Gastrocnemius medialis (tissue), 4 donors: ENCODE data around the gene C1QTNF8. TPM values are rescaled to one million over a fixed set of nuclear protein-coding genes. Genes with fewer than 3 reads are reported as not detected.

Source experiments
- ATAC-seq, 2 donors: fragments of 150-250 bp; one replicate each; pipeline ENCODE4 v1.9.1; 2016
- DNase-seq, 2 donors: peaks; one replicate each; pipeline ENCODE4 v3.0.0-alpha.2; 2019
- H3K27ac ChIP-seq, 4 donors: fragments of 200-600 bp; sonication (generic); 1 replicate in 1 of 4; 2 replicates in 3 of 4; pipeline ENCODE4 v1.5.1; 2016 to 2018; ENCODE audit warnings: mild to moderate bottlenecking in 2 of 4, moderate library complexity in 1 of 4
- H3K27me3 ChIP-seq, 3 donors: fragments of 200-600 bp; sonication (generic) in 2 of 3; 1 replicate in 1 of 3; 2 replicates in 2 of 3; pipeline versions ENCODE4 v1.5.1 to v1.6.0; 2016 to 2019; ENCODE audit warnings: mild to moderate bottlenecking in 1 of 3, moderate library complexity in 1 of 3
- H3K36me3 ChIP-seq, 2 donors: fragments of 200-600 bp; sonication (generic) in 1 of 2; one replicate each; pipeline ENCODE4 v1.5.1; 2017 to 2018
- H3K4me1 ChIP-seq, 2 donors: fragments of 200-600 bp; sonication (generic) in 1 of 2; one replicate each; pipeline ENCODE4 v1.5.1; 2016 to 2017; ENCODE audit warnings: mild to moderate bottlenecking in 2 of 2
- H3K4me3 ChIP-seq, 4 donors: fragments of 200-600 bp; sonication (generic) in 3 of 4; 1 replicate in 1 of 4; 2 replicates in 3 of 4; pipeline ENCODE4 v1.5.1; 2016 to 2019; ENCODE audit warnings: mild to moderate bottlenecking in 2 of 4
- H3K9me3 ChIP-seq, 3 donors: fragments of 200-600 bp; sonication (generic) in 2 of 3; 1 replicate in 1 of 3; 2 replicates in 2 of 3; pipeline ENCODE4 v1.5.1; 2016 to 2019
- CTCF ChIP-seq, 5 experiments: fragments of 450-650 bp in 3 of 5; fragments of 200-600 bp in 2 of 5; sonication (generic) in 2 of 5; IDR thresholded peaks in 4 of 5; conservative IDR thresholded peaks in 1 of 5; 1 replicate in 4 of 5; 2 replicates in 1 of 5; pipeline ENCODE4 v1.5.1; 2016 to 2019; ENCODE audit warnings: antibody characterized with exemption in 5 of 5, mild to moderate bottlenecking in 3 of 5, moderate library complexity in 3 of 5
- POLR2A ChIP-seq, 2 donors: fragments of 450-650 bp; IDR thresholded peaks; one replicate each; pipeline ENCODE4 v1.6.1; 2017; ENCODE audit warnings: antibody characterized with exemption in 2 of 2, mild to moderate bottlenecking in 2 of 2, moderate library complexity in 2 of 2
- in situ Hi-C, 4 donors: fragments of 200-750 bp; cut with MboI; loops; one replicate each; pipeline versions ENCODE4 v1.15.0 to v1.8.0; 2017; ENCODE audit warnings: low sequenced_read_pairs in 4 of 4
- intact Hi-C: fragments of 100-400 bp; cut with DNase I; formaldehyde crosslinking; loops from one replicate; pipeline ENCODE4 v1.15.1; 2023; ENCODE audit warnings: low total_unique reads
- total RNA-seq, 4 donors: library from RNA; depleted of rRNA; stranded (reverse); fragments of >200 nt; gene quantifications; one replicate each; pipeline versions ENCODE4 v1.1.0 to v1.2.3, GENCODE V29; 2016

The C1QTNF8 gene
- total RNA-seq, 4 donors from 2014 or later = not detected

GRCh38 chr16:1098266-1098991 lies 2.4 kb upstream of the C1QTNF8 start:
- H3K27me3 ChIP-seq = peaks cover 0 to 6% (median 5%) of the 10 kb centered on the region in 3 donors
- intact Hi-C loops (no loop called here), in situ Hi-C loops (no loop called here)
- H3K4me1 ChIP-seq = peaks cover 22 to 26% of the 10 kb centered on the region in 2 donors
- H3K36me3 ChIP-seq = no peaks in the 10 kb centered on the region
- peak overlapping the region; percentile 84 to 93 (median 88) for H3K27ac ChIP-seq
- H3K9me3 ChIP-seq = no peaks in the 10 kb centered on the region
- H3K4me3 ChIP-seq = peak overlapping the region in 2 of 4 donors; percentile 20 to 29
- ATAC-seq (peak; percentile 52 to 62), DNase-seq (peak; percentile 31 to 72)
- TF ChIP-seq CTCF (IDR thresholded peaks at IDR 0.05 in 4 of 5, conservative IDR thresholded peaks at IDR 0.05 in 1 of 5) (no peak), POLR2A (IDR thresholded peaks at IDR 0.05) (no peak)

- DNase-seq = peak; percentile 89 to 96
- Histone ChIP-seq H3K27me3 (no peaks in the 10 kb centered on the region), H3K4me3 (peak overlapping the region in 2 of 4 donors; percentile 20 to 29), H3K27ac (peak overlapping the region; percentile 84 to 93 (median 88)), H3K4me1 (peaks cover 22% of the 10 kb centered on the region in 2 donors), H3K36me3 (no peaks in the 10 kb centered on the region), H3K9me3 (no peaks in the 10 kb centered on the region)
- ATAC-seq = peak; percentile 69 to 82
- TF ChIP-seq CTCF (IDR thresholded peaks at IDR 0.05 in 4 of 5, conservative IDR thresholded peaks at IDR 0.05 in 1 of 5) = no peak
- TF ChIP-seq POLR2A (IDR thresholded peaks at IDR 0.05) = peak; percentile 40 to 61
- in situ Hi-C loops = no loop called here
- intact Hi-C loops = no loop called here
These were observed 1.8 kb upstream of the C1QTNF8 start for GRCh38 chr16:1097800-1098199.

- DNase-seq (no peak), ATAC-seq (peak; percentile 12 to 24)
- Histone ChIP-seq H3K9me3 (no peaks in the 10 kb centered on the region), H3K4me1 (peaks cover 22% of the 10 kb centered on the region in 2 donors), H3K27ac (peak overlapping the region; percentile 84 to 93 (median 88)), H3K4me3 (no peak overlapping the region), H3K36me3 (no peaks in the 10 kb centered on the region), H3K27me3 (no peaks in the 10 kb centered on the region)
- in situ Hi-C loops = no loop called here
- intact Hi-C loops = no loop called here
- TF ChIP-seq POLR2A (IDR thresholded peaks at IDR 0.05) (no peak), CTCF (IDR thresholded peaks at IDR 0.05 in 4 of 5, conservative IDR thresholded peaks at IDR 0.05 in 1 of 5) (no peak)
These were observed 1.1 kb upstream of the C1QTNF8 start for GRCh38 chr16:1097156-1097555.

GRCh38 chr16:1095450-1096168 lies 435 bp downstream of the C1QTNF8 start:
- H3K4me3 ChIP-seq = no peak overlapping the region
- no peak for TF ChIP-seq POLR2A (IDR thresholded peaks at IDR 0.05)
- no peak for TF ChIP-seq CTCF (IDR thresholded peaks at IDR 0.05 in 4 of 5, conservative IDR thresholded peaks at IDR 0.05 in 1 of 5)
- no peaks in the 10 kb centered on the region for H3K36me3 ChIP-seq
- ATAC-seq = no peak
- in situ Hi-C loops = no loop called here
- no peaks in the 10 kb centered on the region for H3K9me3 ChIP-seq
- H3K4me1 ChIP-seq = peaks cover 25 to 27% of the 10 kb centered on the region in 2 donors
- H3K27me3 ChIP-seq = peaks cover 0 to 7% (median 0%) of the 10 kb centered on the region in 3 donors
- intact Hi-C loops = no loop called here
- H3K27ac ChIP-seq = peak overlapping the region; percentile 84 to 93 (median 88)
- no peak for DNase-seq
